Fibroblast of skin of right quadriceps (primary cell): Measurements from ENCODE around the gene ASXL1.

Experiments used
- DNase-seq: peaks from one replicate; pipeline ENCODE4 v3.0.0-alpha.2; 2013

The ASXL1 gene

GRCh38 chr20:32411955-32412706, 54.0 kb downstream of the ASXL1 start:
- no peak for DNase-seq

GRCh38 chr20:32415494-32415893, 57.4 kb downstream of the ASXL1 start:
- no peak for DNase-seq

GRCh38 chr20:32416206-32416605, 58.1 kb downstream of the ASXL1 start:
- DNase-seq, result no peak

DNA sequence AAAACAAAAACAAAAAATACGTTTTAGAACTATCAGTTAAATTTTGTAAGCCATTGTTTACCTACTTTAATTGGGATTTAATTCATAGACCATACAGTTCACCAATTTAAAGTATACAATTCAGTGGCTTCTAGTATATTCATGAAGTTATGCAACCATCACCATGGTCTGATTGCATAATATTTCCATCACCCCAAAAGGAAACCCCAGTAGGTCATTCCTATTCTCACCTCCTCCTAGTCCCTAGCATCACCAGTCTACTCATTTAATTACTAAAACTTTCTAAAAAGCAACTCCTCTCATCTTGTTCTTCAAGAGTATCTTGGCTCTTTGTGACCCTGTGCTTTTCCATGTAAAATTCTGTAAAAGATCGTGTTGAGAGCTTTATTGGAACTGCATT, 60.2 kb downstream of the ASXL1 start:
- DNase-seq, result no peak

GRCh38 chr20:32421290-32421689, 63.2 kb downstream of the ASXL1 start:
- DNase-seq, result no peak

DNA sequence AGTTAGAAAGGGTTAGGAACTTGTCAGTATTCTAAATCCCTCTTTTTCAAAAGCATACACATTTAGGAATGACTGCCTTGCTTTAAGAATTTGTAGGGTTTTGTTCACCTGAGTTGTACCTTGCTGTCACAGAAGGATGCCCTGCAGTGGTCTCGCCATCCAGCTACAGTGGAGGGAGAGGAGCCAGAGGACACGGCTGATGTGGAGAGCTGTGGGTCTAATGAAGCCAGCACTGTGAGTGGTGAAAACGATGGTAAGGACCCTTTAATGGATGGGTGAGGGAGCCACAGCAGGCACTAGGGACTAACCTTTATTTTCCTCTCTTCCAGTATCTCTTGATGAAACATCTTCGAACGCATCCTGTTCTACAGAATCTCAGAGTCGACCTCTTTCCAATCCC, 69.9 kb downstream of the ASXL1 start:
- no peak for DNase-seq

GRCh38 chr20:32429343-32429742, 71.2 kb downstream of the ASXL1 start:
- no peak for DNase-seq

DNA sequence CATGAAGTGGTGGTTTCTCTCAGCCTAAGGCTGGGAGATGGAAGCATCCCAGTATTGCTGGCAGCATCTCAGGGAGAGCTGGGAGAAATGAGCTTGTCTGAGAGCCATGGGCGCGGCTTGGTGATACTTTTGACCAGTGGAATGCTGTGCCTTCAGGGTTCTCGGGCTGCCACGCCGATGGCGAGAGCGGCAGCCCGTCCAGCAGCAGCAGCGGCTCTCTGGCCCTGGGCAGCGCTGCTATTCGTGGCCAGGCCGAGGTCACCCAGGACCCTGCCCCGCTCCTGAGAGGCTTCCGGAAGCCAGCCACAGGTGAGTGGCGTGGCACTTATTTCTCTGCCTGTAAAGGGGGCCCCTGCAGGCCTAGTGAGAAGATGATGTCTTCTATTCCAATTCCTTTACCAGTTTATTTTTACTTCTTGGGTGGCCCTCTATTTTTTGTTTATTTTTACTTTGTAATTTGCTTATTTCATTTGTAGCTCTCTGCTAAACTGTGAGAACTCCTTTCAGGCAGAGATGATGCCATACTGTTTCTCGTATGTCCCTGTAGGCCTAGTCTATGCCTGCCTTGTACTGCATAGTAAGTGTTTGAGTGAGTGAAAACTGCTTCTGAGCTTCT, 71.7 kb downstream of the ASXL1 start:
- DNase-seq, result no peak

- DNase-seq, result no peak
Measured at GRCh38 chr20:32431457-32431856, 73.3 kb downstream of the ASXL1 start.

DNA sequence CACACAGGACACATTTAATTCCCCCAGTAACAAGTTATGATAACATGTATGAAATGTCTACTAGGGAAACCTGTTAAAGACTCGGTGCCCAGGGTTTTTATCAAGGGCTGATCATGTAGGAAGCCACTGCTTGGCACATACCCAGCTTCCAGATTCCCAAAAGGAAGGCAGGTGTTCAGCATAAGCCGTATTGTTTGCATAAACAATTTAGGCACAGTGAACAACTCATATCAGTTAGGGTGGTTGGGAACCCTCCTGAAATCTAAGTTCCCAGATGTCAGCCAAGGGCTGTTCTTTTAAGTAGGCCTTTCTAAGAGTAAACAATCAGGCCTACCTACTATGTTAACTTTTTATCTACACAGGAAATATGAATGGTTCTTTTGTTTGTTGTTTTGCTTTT, 74.1 kb downstream of the ASXL1 start:
- no peak for DNase-seq

- DNase-seq, result no peak
Measured at GRCh38 chr20:32433311-32434021, 75.3 kb downstream of the ASXL1 start.

DNA sequence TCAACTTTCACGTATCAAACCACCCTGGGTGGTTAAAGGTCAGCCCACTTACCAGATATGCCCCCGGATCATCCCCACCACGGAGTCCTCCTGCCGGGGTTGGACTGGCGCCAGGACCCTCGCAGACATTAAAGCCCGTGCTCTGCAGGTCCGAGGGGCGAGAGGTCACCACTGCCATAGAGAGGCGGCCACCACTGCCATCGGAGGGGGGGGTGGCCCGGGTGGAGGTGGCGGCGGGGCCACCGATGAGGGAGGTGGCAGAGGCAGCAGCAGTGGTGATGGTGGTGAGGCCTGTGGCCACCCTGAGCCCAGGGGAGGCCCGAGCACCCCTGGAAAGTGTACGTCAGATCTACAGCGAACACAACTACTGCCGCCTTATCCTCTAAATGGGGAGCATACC, 76.3 kb downstream of the ASXL1 start:
- no peak for DNase-seq

DNA sequence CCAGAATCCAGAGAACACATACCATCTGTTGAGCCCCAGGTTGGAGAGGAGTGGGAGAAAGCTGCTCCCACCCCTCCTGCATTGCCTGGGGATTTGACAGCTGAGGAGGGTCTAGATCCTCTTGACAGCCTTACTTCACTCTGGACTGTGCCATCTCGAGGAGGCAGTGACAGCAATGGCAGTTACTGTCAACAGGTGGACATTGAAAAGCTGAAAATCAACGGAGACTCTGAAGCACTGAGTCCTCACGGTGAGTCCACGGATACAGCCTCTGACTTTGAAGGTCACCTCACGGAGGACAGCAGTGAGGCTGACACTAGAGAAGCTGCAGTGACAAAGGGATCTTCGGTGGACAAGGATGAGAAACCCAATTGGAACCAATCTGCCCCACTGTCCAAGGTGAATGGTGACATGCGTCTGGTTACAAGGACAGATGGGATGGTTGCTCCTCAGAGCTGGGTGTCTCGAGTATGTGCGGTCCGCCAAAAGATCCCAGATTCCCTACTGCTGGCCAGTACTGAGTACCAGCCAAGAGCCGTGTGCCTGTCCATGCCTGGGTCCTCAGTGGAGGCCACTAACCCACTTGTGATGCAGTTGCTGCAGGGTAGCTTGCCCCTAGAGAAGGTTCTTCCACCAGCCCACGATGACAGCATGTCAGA, 77.4 kb downstream of the ASXL1 start:
- no peak for DNase-seq

DNA sequence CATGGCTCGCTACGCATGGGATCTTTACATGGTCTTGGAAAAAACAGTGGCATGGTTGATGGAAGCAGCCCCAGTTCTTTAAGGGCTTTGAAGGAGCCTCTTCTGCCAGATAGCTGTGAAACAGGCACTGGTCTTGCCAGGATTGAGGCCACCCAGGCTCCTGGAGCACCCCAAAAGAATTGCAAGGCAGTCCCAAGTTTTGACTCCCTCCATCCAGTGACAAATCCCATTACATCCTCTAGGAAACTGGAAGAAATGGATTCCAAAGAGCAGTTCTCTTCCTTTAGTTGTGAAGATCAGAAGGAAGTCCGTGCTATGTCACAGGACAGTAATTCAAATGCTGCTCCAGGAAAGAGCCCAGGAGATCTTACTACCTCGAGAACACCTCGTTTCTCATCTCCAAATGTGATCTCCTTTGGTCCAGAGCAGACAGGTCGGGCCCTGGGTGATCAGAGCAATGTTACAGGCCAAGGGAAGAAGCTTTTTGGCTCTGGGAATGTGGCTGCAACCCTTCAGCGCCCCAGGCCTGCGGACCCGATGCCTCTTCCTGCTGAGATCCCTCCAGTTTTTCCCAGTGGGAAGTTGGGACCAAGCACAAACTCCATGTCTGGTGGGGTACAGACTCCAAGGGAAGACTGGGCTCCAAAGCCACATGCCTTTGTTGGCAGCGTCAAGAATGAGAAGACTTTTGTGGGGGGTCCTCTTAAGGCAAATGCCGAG, 78.2 kb downstream of the ASXL1 start:
- no peak for DNase-seq

GRCh38 chr20:32436968-32437367, 78.8 kb downstream of the ASXL1 start:
- no peak for DNase-seq

DNA sequence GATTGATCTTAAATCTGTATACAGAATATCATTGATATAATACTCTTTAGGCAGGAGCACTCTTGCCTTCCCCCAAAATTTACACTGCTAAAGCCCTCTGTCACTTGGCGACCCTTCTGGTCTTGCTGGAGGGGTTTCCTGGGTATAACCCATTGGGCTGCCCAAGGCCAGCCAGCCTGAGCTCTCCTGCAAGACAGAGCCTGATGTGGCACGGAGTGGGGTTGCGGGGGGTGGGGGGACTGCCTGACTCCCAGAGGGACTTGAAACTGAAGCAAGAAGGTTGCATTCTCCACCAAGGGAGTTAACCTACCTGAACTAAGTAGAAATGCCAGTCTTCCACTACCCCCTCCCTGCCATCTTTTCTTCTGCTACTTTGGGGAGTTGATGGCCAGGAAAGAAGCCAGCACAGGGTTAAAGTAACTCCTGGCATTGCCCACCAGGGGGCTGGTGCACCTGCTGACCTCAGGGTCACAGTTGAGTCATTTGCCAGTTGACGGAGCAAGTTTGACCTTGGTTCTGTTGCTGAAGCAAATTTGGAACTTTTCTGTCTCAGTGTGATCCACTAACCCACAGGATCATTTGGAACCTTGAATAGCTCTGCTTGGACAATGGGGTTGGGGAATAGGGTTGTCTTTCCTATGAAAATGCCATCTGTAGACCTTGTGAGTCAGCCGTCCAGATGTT, 79.4 kb downstream of the ASXL1 start:
- DNase-seq, result no peak

DNA sequence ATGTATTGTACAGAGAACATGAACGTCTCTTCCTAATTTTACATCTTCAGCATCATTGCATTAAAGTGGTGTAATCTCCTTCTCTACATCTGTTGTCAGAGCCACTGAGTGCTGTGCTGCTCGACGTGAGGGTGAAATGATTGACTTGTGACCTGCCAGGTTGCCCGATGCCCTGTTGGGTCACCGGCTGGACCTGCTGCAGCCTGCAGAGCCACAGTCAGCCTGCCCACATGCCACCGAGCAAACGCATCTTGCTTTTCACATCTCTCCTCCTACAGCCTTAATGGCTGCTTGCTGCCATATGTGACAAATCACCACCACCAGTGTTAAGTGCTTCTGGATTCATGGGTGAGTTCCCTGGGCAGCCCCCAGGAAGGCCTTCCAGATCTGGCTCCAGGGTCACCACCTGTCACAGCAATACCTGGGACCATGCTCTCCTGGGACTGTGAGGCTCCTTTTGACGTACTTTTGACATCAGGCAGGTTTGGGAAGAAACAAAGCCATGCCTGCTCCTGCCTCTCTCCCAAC, 80.3 kb downstream of the ASXL1 start:
- no peak for DNase-seq

- peak; percentile 93 for DNase-seq
Measured at GRCh38 chr20:32439132-32439829, 81.2 kb downstream of the ASXL1 start.

DNA sequence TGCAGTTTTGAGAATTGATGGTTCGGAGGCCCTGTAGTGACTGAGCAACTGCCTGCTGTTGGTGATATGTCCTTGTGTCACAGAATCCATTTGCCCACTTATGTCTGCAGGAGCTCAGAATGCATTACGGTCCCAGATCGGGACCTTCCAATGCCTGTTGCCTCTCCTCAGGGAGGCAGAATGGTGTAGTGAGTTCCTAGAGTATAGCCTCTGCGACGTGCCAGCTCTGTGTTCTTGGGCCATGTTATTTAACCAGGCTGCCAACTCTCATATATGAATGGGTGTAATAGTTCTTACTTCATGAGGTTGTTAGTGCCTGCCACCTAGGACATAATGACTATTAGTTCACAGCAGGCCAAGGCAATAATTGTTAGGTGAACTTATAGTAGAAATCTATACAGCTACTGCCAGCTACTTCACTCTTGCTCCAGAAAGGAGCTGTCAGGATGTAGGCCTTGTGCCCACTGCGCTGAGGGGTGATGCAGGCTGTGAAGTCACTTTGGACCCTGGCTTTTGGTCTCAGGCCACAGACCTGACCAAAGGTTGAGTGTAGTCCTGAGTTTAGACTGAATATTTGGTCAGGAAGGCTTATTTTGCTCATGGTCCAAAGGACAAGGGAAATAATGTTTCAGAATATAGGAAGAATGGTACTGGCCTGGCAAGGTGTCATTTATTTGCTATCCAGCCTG, 82.1 kb downstream of the ASXL1 start:
- no peak for DNase-seq

DNA sequence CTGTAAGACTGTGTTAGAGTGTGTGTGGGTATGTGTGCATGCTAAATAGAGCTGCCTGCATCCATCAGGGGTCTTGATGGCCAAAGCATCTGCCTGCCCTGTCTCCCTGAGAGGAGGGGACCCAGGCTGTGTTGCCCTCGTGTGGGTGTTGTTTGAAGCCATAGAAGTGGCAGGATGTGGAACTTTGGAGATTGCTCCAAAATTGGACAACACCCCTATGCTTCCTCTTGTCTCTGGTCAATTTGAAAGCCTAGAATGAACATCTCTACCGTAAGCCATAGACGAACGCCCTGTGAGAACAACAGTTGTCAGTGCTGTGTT, 82.6 kb downstream of the ASXL1 start:
- DNase-seq, result no peak

DNA sequence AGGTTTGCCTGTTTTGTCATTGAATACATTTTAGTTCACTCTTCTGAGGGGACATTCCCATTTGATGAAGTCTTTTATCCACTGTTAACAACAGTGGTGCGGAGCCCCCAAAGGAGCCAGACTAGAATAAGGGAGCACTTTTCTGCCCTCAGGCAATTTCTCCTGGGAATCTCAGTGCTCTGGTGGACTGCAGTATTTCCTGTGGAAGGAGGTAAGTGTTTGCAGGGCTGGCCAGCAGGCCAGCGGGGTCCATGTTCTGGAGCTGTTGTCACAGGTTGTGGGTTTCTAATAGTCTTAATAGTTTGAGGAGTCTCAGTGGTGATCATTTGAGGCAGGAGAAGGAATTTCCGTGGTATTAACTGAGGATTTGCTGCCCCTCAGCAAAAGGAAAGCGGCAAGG, 83.5 kb downstream of the ASXL1 start:
- no peak for DNase-seq
